ENCODE data around the gene PRR19.

The PRR19 gene

GRCh38 chr19:42348211-42348610 is 46.3 kb downstream of the PRR19 start:
- no peak for DNase-seq (ENCODE audit: low read depth, low spot score)

GRCh38 chr19:42349378-42350107 is 47.6 kb downstream of the PRR19 start:
- no peak for DNase-seq (ENCODE audit: low read depth, low spot score)

GRCh38 chr19:42350417-42350816 is 48.5 kb downstream of the PRR19 start:
- no peak for DNase-seq (ENCODE audit: low read depth, low spot score)

- DNase-seq (ENCODE audit: low read depth, low spot score) = no peak
These were observed 49.3 kb downstream of the PRR19 start for GRCh38 chr19:42351079-42351735.

GRCh38 chr19:42352301-42353259 is 50.6 kb downstream of the PRR19 start:
- DNase-seq (ENCODE audit: low read depth, low spot score) = no peak

- DNase-seq (ENCODE audit: low read depth, low spot score) = no peak
These were observed 51.5 kb downstream of the PRR19 start for GRCh38 chr19:42353341-42354015.

- no peak for DNase-seq (ENCODE audit: low read depth, low spot score)
These were observed 54.0 kb downstream of the PRR19 start for GRCh38 chr19:42355896-42356295.

GRCh38 chr19:42356686-42357085 is 54.8 kb downstream of the PRR19 start:
- DNase-seq (ENCODE audit: low read depth, low spot score) = no peak

GRCh38 chr19:42357290-42357689 is 55.4 kb downstream of the PRR19 start:
- no peak for DNase-seq (ENCODE audit: low read depth, low spot score)

Data from activated CD4-positive, CD25-positive, alpha-beta regulatory T cell treated with anti-CD3 and anti-CD28 coated beads, Interleukin-2, amount 50 U/mL, for 16 hours (primary cell).